Keratinocyte (primary cell): Measurements from ENCODE around the gene POU6F2. TPM values are rescaled to one million over a fixed set of nuclear protein-coding genes. Genes with fewer than 3 reads are reported as not detected.

Experiments used
- DNase-seq: peaks from one replicate; pipeline ENCODE4 v3.0.0-alpha.2; 2011; ENCODE audit warnings: low read depth, missing footprints, low spot score
- FAIRE-seq: peaks from 2 replicates; lab custom pipeline; 2011; peaks lifted over from hg19 to GRCh38; lab: Jason Lieb, UNC
- H2AFZ ChIP-seq: 2 replicates; pipeline ENCODE4 v1.6.0; 2012; ENCODE audit warnings: low read length, control low read depth, inconsistent platforms; ENCODE audit not compliant: control insufficient read depth
- H3K27ac ChIP-seq: 2 replicates; pipeline ENCODE4 v1.5.1; 2011; ENCODE audit warnings: low read length; ENCODE audit not compliant: control insufficient read depth, insufficient read depth
- H3K27me3 ChIP-seq: 3 replicates; pipeline ENCODE4 v1.6.0; 2011; ENCODE audit warnings: low read length; ENCODE audit not compliant: control insufficient read depth, insufficient read depth; ENCODE audit errors: extremely low read depth
- H3K36me3 ChIP-seq, 2 experiments: 2 replicates in 1 of 2; 3 replicates in 1 of 2; pipeline ENCODE4 v1.5.1; 2011; ENCODE audit warnings: low read length in 2 of 2, mild to moderate bottlenecking in 1 of 2; ENCODE audit not compliant: control insufficient read depth in 2 of 2, insufficient read depth in 2 of 2; ENCODE audit errors: extremely low read depth in 1 of 2
- H3K4me1 ChIP-seq: 3 replicates; pipeline ENCODE4 v1.5.1; 2011; ENCODE audit warnings: low read length; ENCODE audit not compliant: control insufficient read depth, insufficient read depth; ENCODE audit errors: extremely low read depth
- H3K4me2 ChIP-seq: 3 replicates; pipeline ENCODE4 v1.6.0; 2011; ENCODE audit warnings: low read depth, low read length; ENCODE audit not compliant: control insufficient read depth, insufficient read depth; ENCODE audit errors: extremely low read depth
- H3K4me3 ChIP-seq, 3 experiments: fragments of 200-600 bp in 1 of 3; sonication (generic) in 1 of 3; 2 replicates in 2 of 3; 3 replicates in 1 of 3; pipeline ENCODE4 v1.5.1; 2011 to 2016; ENCODE audit warnings: low read length in 3 of 3, mild to moderate bottlenecking in 3 of 3, control low read depth in 2 of 3, inconsistent platforms in 1 of 3, low read depth in 1 of 3, mixed read lengths in 1 of 3, mixed run types in 1 of 3, moderate library complexity in 1 of 3; ENCODE audit not compliant: control insufficient read depth in 2 of 3, insufficient read depth in 2 of 3; ENCODE audit errors: extremely low read depth in 1 of 3
- H3K79me2 ChIP-seq: 2 replicates; pipeline ENCODE4 v1.6.0; 2012; ENCODE audit warnings: low read length; ENCODE audit not compliant: control insufficient read depth, insufficient read depth
- H3K9ac ChIP-seq: 3 replicates; pipeline ENCODE4 v1.6.0; 2011; ENCODE audit warnings: low read length; ENCODE audit not compliant: control insufficient read depth, insufficient read depth; ENCODE audit errors: extremely low read depth
- H3K9me1 ChIP-seq: 3 replicates; pipeline ENCODE4 v1.6.0; 2011; ENCODE audit warnings: low read length; ENCODE audit not compliant: control insufficient read depth, insufficient read depth; ENCODE audit errors: extremely low read depth
- H3K9me3 ChIP-seq: 2 replicates; pipeline ENCODE4 v1.5.1; 2012; ENCODE audit warnings: low read depth, low read length; ENCODE audit not compliant: control insufficient read depth
- H4K20me1 ChIP-seq: 3 replicates; pipeline ENCODE4 v1.6.0; 2011; ENCODE audit warnings: low read length; ENCODE audit not compliant: control insufficient read depth, insufficient read depth; ENCODE audit errors: extremely low read depth
- CTCF ChIP-seq, 3 experiments: IDR thresholded peaks in 1 of 3; conservative IDR thresholded peaks in 1 of 3; optimal IDR thresholded peaks in 1 of 3; 2 replicates in 2 of 3; 3 replicates in 1 of 3; pipeline versions ENCODE3 to v1.5.1; 2011; ENCODE audit warnings: low read length in 3 of 3, mild to moderate bottlenecking in 3 of 3, moderate library complexity in 2 of 3, control low read depth in 1 of 3, inconsistent platforms in 1 of 3; ENCODE audit not compliant: insufficient read depth in 2 of 3; ENCODE audit errors: extremely low read depth in 1 of 3
- EZH2 ChIP-seq: IDR thresholded peaks from one replicate; pipeline ENCODE4 v1.6.1; 2012; ENCODE audit warnings: inconsistent platforms, mild to moderate bottlenecking, low read length, moderate library complexity
- dilution Hi-C: fragments of 300-500 bp; cut with MboI; formaldehyde crosslinking; loops from one replicate; pipeline ENCODE4 v1.7.0; 2020; ENCODE audit warnings: low sequenced_read_pairs; ENCODE audit not compliant: extremely low pct_ligation_motif_present
- polyA plus RNA-seq, 5 experiments: library from polyadenylated mRNA; depleted of rRNA in 3 of 5; stranded (reverse) in 3 of 5; stranded (forward) in 1 of 5; unstranded in 1 of 5; fragments of >200 nt; gene quantifications; 1 replicate in 1 of 5; 2 replicates in 3 of 5; 3 replicates in 1 of 5; pipeline versions ENCODE4 v1.2.1 to v1.2.3, GENCODE V29; 2011 to 2012; ENCODE audit warnings: missing spikeins in 2 of 5, low read depth in 1 of 5, low replicate concordance in 1 of 5

Gene POU6F2
- polyA plus RNA-seq, 1 donor (not counting 4 experiments of a cell fraction or from before 2014, with no cell fraction given), result not detected

GRCh38 chr7:38953227-38953626 is 24.5 kb upstream of the POU6F2 start:
- DNase-seq, result no peak
- no peak for TF ChIP-seq CTCF (optimal IDR thresholded peaks at IDR 0.05 in 1 of 3, IDR thresholded peaks at IDR 0.05 in 1 of 3, conservative IDR thresholded peaks at IDR 0.05 in 1 of 3; ENCODE audit: extremely low read depth in 1 of 3, insufficient read depth in 2 of 3, low read length in 3 of 3)
- TF ChIP-seq EZH2, result no peak

GRCh38 chr7:38953971-38954370 is 23.7 kb upstream of the POU6F2 start:
- H3K9me1 ChIP-seq, result no peaks in the 10 kb centered on the region
- no peaks in the 10 kb centered on the region for H3K79me2 ChIP-seq
- H3K9ac ChIP-seq, result no peak overlapping the region
- H3K4me3 ChIP-seq, result no peak overlapping the region
- no peak overlapping the region for H2AFZ ChIP-seq
- no peaks in the 10 kb centered on the region for H3K36me3 ChIP-seq
- no peaks in the 10 kb centered on the region for H3K27me3 ChIP-seq
- no peak overlapping the region for H3K4me2 ChIP-seq
- DNase-seq (no peak), FAIRE-seq (no peak)
- H3K9me3 ChIP-seq, result no peaks in the 10 kb centered on the region
- H4K20me1 ChIP-seq, result no peaks in the 10 kb centered on the region
- TF ChIP-seq CTCF (optimal IDR thresholded peaks at IDR 0.05 in 1 of 3, IDR thresholded peaks at IDR 0.05 in 1 of 3, conservative IDR thresholded peaks at IDR 0.05 in 1 of 3; ENCODE audit: extremely low read depth in 1 of 3, insufficient read depth in 2 of 3, low read length in 3 of 3) (no peak), EZH2 (no peak)
- no peak overlapping the region for H3K27ac ChIP-seq
- dilution Hi-C loops, result no loop called here
- no peaks in the 10 kb centered on the region for H3K4me1 ChIP-seq

More at GRCh38 chr7:38953227-38953626, 24.5 kb upstream of the POU6F2 start:
- Histone ChIP-seq H3K27ac (no peak overlapping the region), H2AFZ (no peak overlapping the region), H3K9me1 (no peaks in the 10 kb centered on the region), H3K4me1 (no peaks in the 10 kb centered on the region), H4K20me1 (no peaks in the 10 kb centered on the region), H3K36me3 (no peaks in the 10 kb centered on the region), H3K9ac (no peak overlapping the region), H3K9me3 (no peaks in the 10 kb centered on the region), H3K4me2 (no peak overlapping the region), H3K4me3 (no peak overlapping the region), H3K79me2 (no peaks in the 10 kb centered on the region), H3K27me3 (no peaks in the 10 kb centered on the region)
- dilution Hi-C loops, result no loop called here
- FAIRE-seq, result no peak
